GM19468 (cell line): Measurements from ENCODE around the gene OSGIN1.

Experiments
- ATAC-seq: cut with Tn5 transposase; IDR thresholded peaks from one replicate; pipeline ENCODE4 v1.9.1; 2021; ENCODE audit warnings: mild to moderate bottlenecking, moderate library complexity, moderate number of reproducible peaks; ENCODE audit not compliant: unreplicated experiment; ENCODE audit errors: extremely low read depth

OSGIN1 gene

GRCh38 chr16:83955218-83956130, 2.4 kb downstream of the OSGIN1 start:
- no peak for ATAC-seq

GRCh38 chr16:83956336-83957289, 3.6 kb downstream of the OSGIN1 start:
- ATAC-seq = no peak

GRCh38 chr16:83957296-83957855, 4.3 kb downstream of the OSGIN1 start:
- ATAC-seq = no peak

GRCh38 chr16:83958137-83958845, 5.3 kb downstream of the OSGIN1 start:
- no peak for ATAC-seq

DNA sequence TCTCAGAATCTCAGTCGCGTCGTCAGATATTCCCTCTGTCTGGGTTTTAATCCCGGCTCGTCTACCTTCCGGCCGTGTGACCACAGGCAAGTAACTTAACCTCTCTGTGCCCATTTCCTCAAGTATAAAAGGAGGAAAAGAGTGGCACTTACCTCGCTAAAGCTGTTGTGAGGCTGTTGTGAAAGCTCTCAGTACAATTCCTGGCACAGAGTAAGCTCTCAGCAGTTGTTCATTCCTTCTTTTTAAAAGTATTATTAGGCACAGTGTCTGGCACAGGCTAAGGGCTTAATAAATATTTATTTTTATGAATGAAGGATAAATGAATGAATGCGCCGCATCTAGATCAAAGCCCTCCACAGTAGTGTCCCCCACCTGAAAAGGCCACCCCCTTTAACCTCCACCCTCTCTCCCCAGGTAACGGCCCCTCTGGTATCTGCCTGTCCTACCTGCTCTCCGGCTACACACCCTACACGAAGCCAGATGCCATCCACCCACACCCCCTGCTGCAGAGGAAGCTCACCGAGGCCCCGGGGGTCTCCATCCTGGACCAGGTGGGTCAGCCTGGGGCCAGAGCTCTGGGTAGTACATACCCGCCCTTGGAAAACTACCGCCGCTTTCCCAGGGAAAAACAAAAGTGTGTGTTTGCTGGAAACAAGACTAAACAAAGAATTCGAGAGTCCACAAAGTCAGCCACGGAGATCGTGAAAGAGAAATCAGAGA, 6.0 kb downstream of the OSGIN1 start:
- ATAC-seq = no peak

DNA sequence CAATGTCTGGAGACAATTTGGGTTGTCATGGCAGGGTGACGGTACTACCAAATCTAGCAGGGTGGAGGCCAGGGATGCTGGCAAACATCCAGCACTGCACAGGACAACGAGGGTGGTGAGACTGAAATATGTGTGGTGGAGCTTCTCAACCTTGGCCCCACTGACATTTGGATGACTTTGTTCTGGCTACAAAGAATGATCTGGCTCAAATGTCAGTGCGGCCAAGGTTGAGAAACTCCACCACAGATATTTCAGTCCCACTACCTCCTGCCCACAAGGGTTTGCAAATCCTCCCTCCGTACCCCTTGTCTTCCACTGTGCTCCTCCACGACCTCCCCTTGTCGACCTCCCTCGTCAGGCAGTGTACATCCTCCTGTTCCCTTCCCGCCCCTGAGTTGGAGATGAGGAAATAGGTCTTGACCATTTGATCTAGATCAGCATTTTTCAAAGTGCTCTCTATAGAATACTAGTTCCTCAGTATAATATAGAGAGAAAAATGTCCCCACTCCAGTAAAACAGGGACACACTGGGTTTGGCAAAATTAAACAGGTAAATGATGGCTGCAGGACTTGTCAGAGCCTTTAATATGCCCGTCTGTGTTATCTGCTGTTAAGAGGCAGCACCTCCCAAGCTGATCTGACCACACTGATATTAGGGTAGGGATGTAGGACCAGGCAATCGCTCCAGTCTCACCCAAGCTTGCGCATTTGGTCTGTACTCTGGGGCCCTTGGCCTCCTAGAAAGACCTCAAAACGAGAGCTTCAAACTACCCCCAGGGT, 6.8 kb downstream of the OSGIN1 start:
- ATAC-seq = no peak

DNA sequence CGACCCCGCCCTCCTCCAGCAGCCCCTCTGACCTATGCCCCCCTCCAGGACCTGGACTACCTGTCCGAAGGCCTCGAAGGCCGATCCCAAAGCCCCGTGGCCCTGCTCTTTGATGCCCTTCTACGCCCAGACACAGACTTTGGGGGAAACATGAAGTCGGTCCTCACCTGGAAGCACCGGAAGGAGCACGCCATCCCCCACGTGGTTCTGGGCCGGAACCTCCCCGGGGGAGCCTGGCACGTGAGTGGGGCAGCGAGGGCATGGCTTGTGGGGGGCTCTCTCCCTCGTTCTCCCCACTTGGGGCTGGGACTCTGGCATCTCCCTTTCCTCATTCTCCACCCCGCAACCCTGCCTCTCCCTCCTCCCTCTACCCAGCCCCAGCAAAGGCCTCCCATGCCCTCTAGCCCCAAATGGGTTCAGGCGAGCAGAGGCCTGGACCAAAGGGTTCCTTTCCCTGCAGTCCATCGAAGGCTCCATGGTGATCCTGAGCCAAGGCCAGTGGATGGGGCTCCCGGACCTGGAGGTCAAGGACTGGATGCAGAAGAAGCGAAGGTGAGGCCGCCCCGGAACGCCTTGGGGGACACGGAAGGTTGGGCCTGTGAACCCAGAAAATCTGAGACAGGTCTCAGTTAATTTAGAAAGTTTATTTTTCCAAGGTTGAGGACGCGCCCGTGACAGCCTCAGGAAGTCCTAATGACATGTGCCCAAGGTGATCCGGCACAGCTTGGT, 7.6 kb downstream of the OSGIN1 start:
- ATAC-seq = no peak

- ATAC-seq = no peak
These were observed 8.6 kb downstream of the OSGIN1 start for GRCh38 chr16:83961591-83961990.

- no peak for ATAC-seq
These were observed 10.5 kb downstream of the OSGIN1 start for GRCh38 chr16:83963277-83964119.

GRCh38 chr16:83964684-83965443, 11.8 kb downstream of the OSGIN1 start:
- no peak for ATAC-seq

GRCh38 chr16:83965444-83966152, 12.6 kb downstream of the OSGIN1 start:
- ATAC-seq = no peak

DNA sequence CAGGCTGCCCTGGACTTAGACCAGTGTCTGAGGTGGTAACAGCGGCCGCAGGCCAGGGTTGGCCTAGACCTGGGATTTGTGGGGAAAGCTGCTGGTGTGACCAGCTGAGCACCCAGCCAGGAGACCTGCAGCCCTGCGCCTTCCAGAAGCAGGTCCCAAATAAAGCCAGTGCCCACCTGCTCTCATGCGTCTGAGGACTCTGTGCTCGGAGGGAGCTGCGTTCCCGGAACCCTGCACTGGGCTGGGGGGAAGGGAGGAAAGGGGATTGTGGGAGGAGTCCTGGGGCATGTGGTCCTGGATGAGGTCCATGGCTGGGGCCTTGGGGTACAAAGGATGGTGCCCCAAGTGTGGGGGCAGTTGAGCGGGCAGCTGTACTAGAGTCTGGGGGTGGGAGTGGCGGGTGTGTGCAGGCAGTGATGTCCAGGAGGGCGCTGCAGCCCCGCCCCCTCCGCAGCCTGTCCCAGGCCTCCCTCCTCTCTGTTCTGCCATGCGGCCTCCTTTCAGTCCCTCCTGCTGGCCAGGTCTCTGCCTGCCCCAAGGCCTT, 13.2 kb downstream of the OSGIN1 start:
- ATAC-seq = no peak

GRCh38 chr16:83967091-83967490, 14.1 kb downstream of the OSGIN1 start:
- no peak for ATAC-seq

DNA sequence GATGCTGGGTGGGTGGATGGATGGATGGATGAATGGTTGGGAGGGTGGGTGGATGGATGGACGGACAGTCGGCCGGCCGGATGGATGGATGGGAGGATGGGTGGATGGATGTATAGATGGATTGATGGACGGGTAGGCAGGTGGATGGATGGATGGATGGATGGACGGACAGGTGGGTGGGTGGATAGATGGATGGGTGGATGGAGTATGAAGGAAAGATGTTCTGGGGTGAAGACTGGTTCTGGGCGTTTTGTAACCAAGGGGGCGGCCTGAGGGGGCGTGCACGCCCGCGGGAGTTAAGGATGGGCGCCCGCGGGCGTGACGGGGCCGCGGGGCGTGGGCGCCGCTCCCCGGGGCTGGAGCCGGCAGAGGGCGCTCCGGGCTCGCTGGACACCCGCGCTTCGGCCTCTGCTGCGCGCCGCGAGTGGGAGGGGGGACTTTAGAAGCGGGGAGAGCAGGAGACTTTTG, 14.8 kb downstream of the OSGIN1 start, which contains the start of gene NECAB2:
Gene NECAB2, plus strand, starts transcription at position 407 of the 468 bp plus-strand sequence. CDS start 405 bp downstream, outside the sequence.
- no peak for ATAC-seq

- no peak for ATAC-seq
These were observed 15.3 kb downstream of the OSGIN1 start for GRCh38 chr16:83968306-83968851.
